ENCODE measurements around the gene ADCY9.

Gene ADCY9

GRCh38 chr16:4113358-4114256, 2.6 kb downstream of the ADCY9 start:
- H3K4me1 Mint-ChIP-seq (ENCODE audit: low read depth) = peaks cover 32% of the 10 kb centered on the region
- H3K4me3 Mint-ChIP-seq = peak overlapping the region; percentile 74
- no peaks in the 10 kb centered on the region for H3K9me3 Mint-ChIP-seq
- no peak overlapping the region for H3K27ac Mint-ChIP-seq
- peaks cover 5% of the 10 kb centered on the region for H3K36me3 Mint-ChIP-seq (ENCODE audit: low read depth)
- peaks cover 11% of the 10 kb centered on the region for H3K27me3 Mint-ChIP-seq (ENCODE audit: low read depth)
- no peak for DNase-seq (ENCODE audit: low spot score)

- Mint-ChIP-seq H3K27me3 (ENCODE audit: low read depth) (peaks cover 2% of the 10 kb centered on the region), H3K4me1 (ENCODE audit: low read depth) (peaks cover 28% of the 10 kb centered on the region), H3K4me3 (peak overlapping the region; percentile 48), H3K36me3 (ENCODE audit: low read depth) (peaks cover 5% of the 10 kb centered on the region), H3K9me3 (no peaks in the 10 kb centered on the region), H3K27ac (no peak overlapping the region)
- no peak for DNase-seq (ENCODE audit: low spot score)
Measured at GRCh38 chr16:4111748-4112696, 4.2 kb downstream of the ADCY9 start.

- H3K27me3 Mint-ChIP-seq (ENCODE audit: low read depth) = peaks cover 2% of the 10 kb centered on the region
- DNase-seq (ENCODE audit: low spot score) = no peak
- no peak overlapping the region for H3K27ac Mint-ChIP-seq
- peaks cover 7% of the 10 kb centered on the region for H3K36me3 Mint-ChIP-seq (ENCODE audit: low read depth)
- peaks cover 26% of the 10 kb centered on the region for H3K4me1 Mint-ChIP-seq (ENCODE audit: low read depth)
- H3K4me3 Mint-ChIP-seq = no peak overlapping the region
- H3K9me3 Mint-ChIP-seq = no peaks in the 10 kb centered on the region
Measured at GRCh38 chr16:4110680-4111079, 5.6 kb downstream of the ADCY9 start.

- no peak for DNase-seq (ENCODE audit: low spot score)
- Mint-ChIP-seq H3K4me1 (ENCODE audit: low read depth) (peaks cover 26% of the 10 kb centered on the region), H3K36me3 (ENCODE audit: low read depth) (peaks cover 7% of the 10 kb centered on the region), H3K9me3 (no peaks in the 10 kb centered on the region), H3K27me3 (ENCODE audit: low read depth) (peaks cover 2% of the 10 kb centered on the region), H3K27ac (no peak overlapping the region), H3K4me3 (no peak overlapping the region)
Measured at GRCh38 chr16:4110065-4110464, 6.2 kb downstream of the ADCY9 start.

- Mint-ChIP-seq H3K4me1 (ENCODE audit: low read depth) (peaks cover 22% of the 10 kb centered on the region), H3K36me3 (ENCODE audit: low read depth) (peaks cover 4% of the 10 kb centered on the region), H3K27me3 (ENCODE audit: low read depth) (no peaks in the 10 kb centered on the region), H3K27ac (no peak overlapping the region), H3K9me3 (no peaks in the 10 kb centered on the region), H3K4me3 (no peak overlapping the region)
- DNase-seq (ENCODE audit: low spot score) = no peak
Measured at GRCh38 chr16:4109250-4109736, 6.9 kb downstream of the ADCY9 start.

- no peak for DNase-seq (ENCODE audit: low spot score)
- Mint-ChIP-seq H3K4me3 (no peak overlapping the region), H3K27me3 (ENCODE audit: low read depth) (no peaks in the 10 kb centered on the region), H3K4me1 (ENCODE audit: low read depth) (peaks cover 3% of the 10 kb centered on the region), H3K36me3 (ENCODE audit: low read depth) (peaks cover 3% of the 10 kb centered on the region), H3K27ac (no peak overlapping the region), H3K9me3 (no peaks in the 10 kb centered on the region)
Measured at GRCh38 chr16:4106516-4106915, 9.7 kb downstream of the ADCY9 start.

GRCh38 chr16:4105848-4106247, 10.4 kb downstream of the ADCY9 start:
- DNase-seq (ENCODE audit: low spot score) = no peak
- Mint-ChIP-seq H3K4me1 (ENCODE audit: low read depth) (no peaks in the 10 kb centered on the region), H3K9me3 (no peaks in the 10 kb centered on the region), H3K36me3 (ENCODE audit: low read depth) (peaks cover 3% of the 10 kb centered on the region), H3K27ac (no peak overlapping the region), H3K4me3 (no peak overlapping the region), H3K27me3 (ENCODE audit: low read depth) (no peaks in the 10 kb centered on the region)

- Mint-ChIP-seq H3K27me3 (ENCODE audit: low read depth) (no peaks in the 10 kb centered on the region), H3K27ac (no peak overlapping the region), H3K4me1 (ENCODE audit: low read depth) (no peaks in the 10 kb centered on the region), H3K9me3 (no peaks in the 10 kb centered on the region), H3K36me3 (ENCODE audit: low read depth) (peaks cover 3% of the 10 kb centered on the region), H3K4me3 (no peak overlapping the region)
- no peak for DNase-seq (ENCODE audit: low spot score)
Measured at GRCh38 chr16:4103745-4104144, 12.5 kb downstream of the ADCY9 start.

- no peak overlapping the region for H3K27ac Mint-ChIP-seq
- H3K4me3 Mint-ChIP-seq = no peak overlapping the region
- H3K4me1 Mint-ChIP-seq (ENCODE audit: low read depth) = no peaks in the 10 kb centered on the region
- no peaks in the 10 kb centered on the region for H3K9me3 Mint-ChIP-seq
- H3K27me3 Mint-ChIP-seq (ENCODE audit: low read depth) = no peaks in the 10 kb centered on the region
- DNase-seq (ENCODE audit: low spot score) = no peak
- peaks cover 3% of the 10 kb centered on the region for H3K36me3 Mint-ChIP-seq (ENCODE audit: low read depth)
Measured at GRCh38 chr16:4101421-4102219, 14.6 kb downstream of the ADCY9 start.

GRCh38 chr16:4098501-4098900, 17.7 kb downstream of the ADCY9 start:
- Mint-ChIP-seq H3K4me1 (ENCODE audit: low read depth) (peaks cover 2% of the 10 kb centered on the region), H3K4me3 (no peak overlapping the region), H3K9me3 (no peaks in the 10 kb centered on the region), H3K36me3 (ENCODE audit: low read depth) (no peaks in the 10 kb centered on the region), H3K27ac (no peak overlapping the region), H3K27me3 (ENCODE audit: low read depth) (no peaks in the 10 kb centered on the region)
- no peak for DNase-seq (ENCODE audit: low spot score)

- Mint-ChIP-seq H3K4me1 (ENCODE audit: low read depth) (peaks cover 2% of the 10 kb centered on the region), H3K27ac (no peak overlapping the region), H3K4me3 (no peak overlapping the region), H3K9me3 (no peaks in the 10 kb centered on the region), H3K27me3 (ENCODE audit: low read depth) (no peaks in the 10 kb centered on the region), H3K36me3 (ENCODE audit: low read depth) (no peaks in the 10 kb centered on the region)
- DNase-seq (ENCODE audit: low spot score) = no peak
Measured at GRCh38 chr16:4097826-4098240, 18.4 kb downstream of the ADCY9 start.

- no peak for DNase-seq (ENCODE audit: low spot score)
- H3K27me3 Mint-ChIP-seq (ENCODE audit: low read depth) = no peaks in the 10 kb centered on the region
- peaks cover 2% of the 10 kb centered on the region for H3K4me1 Mint-ChIP-seq (ENCODE audit: low read depth)
- H3K4me3 Mint-ChIP-seq = no peak overlapping the region
- H3K27ac Mint-ChIP-seq = no peak overlapping the region
- H3K9me3 Mint-ChIP-seq = no peaks in the 10 kb centered on the region
- no peaks in the 10 kb centered on the region for H3K36me3 Mint-ChIP-seq (ENCODE audit: low read depth)
Measured at GRCh38 chr16:4096509-4096908, 19.7 kb downstream of the ADCY9 start.

- no peaks in the 10 kb centered on the region for H3K27me3 Mint-ChIP-seq (ENCODE audit: low read depth)
- no peak overlapping the region for H3K27ac Mint-ChIP-seq
- no peaks in the 10 kb centered on the region for H3K9me3 Mint-ChIP-seq
- DNase-seq (ENCODE audit: low spot score) = no peak
- no peaks in the 10 kb centered on the region for H3K36me3 Mint-ChIP-seq (ENCODE audit: low read depth)
- peaks cover 2% of the 10 kb centered on the region for H3K4me1 Mint-ChIP-seq (ENCODE audit: low read depth)
- H3K4me3 Mint-ChIP-seq = no peak overlapping the region
Measured at GRCh38 chr16:4094127-4094773, 22.0 kb downstream of the ADCY9 start.
